ENCODE results near the gene FOXP4.

FOXP4 gene

DNA sequence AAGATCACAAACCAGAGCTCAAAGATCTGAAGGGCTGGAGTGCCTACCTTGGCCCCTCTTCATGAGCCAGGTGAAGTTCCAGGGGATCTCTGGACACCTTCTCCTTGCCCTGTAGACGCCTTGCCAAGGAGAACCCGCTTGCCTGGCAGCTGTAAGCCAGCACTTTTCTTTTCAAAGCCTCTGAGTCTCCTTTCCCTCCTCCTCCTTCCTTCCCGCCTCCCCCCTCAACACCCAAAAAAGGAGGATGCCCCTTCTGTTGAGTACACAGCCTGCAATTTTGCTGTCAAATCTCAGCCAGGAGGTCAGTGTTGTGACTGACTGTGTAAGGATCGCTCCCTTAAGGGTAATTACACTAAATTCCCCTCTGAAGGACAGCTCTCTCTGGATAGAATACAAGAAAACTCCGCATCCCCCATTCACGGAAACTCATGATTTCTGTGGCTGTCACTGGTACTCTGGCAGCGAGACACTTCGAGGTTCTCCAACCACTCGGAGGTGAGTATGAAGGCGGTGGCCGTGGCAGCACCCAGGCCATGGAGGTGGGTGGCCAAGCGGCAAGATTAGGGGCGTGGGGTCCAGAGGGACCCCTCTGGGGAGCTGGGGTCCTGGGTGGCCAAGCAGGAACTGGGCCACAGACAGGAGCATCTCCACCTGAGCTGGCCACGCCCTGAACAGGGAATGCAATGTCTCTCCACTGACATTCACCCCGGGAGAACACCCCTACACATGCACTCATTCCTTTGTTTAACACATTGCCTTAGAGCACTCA is 23.2 kb upstream of the FOXP4 start:
- DNase-seq (ENCODE audit: low read depth) = no peak

- no peak for DNase-seq (ENCODE audit: low read depth)
Measured at GRCh38 chr6:41523915-41524633, 22.1 kb upstream of the FOXP4 start.

- DNase-seq (ENCODE audit: low read depth) = no peak
Measured at GRCh38 chr6:41524634-41525011, 21.6 kb upstream of the FOXP4 start.

DNA sequence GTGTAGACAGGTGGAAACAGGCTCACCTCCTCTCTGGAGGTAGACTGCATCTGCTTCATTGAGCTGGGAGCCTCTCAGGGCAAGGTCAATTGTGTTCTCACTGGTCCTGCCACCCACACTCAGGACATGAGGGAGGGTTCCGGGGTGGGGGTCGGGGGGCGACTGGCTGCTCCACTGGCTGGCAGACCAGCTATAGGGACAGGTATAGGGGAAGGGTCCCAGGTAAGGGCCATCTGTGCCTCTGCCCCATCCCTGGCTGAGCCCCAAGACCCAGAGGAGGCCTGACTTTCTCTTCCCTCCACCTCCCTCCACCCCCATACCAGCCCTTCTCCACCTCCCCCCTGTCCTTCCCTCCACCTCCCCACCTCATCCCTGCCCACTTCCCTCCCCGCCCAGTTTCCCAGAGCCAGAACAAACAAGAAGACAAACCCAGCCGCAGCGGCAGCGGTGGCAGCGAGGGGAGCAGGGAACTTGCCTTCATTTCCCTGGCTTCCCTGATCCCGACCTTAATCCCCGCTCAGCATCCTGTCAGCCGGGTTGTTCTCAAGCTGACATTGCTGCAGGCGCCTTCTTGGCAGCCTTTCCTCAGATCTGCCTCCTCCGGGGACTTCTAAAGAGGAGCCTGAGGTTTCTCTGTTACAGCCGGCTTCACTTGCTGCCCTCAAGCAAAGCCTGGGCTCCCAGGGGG is 18.3 kb upstream of the FOXP4 start:
- no peak for DNase-seq (ENCODE audit: low read depth)

DNA sequence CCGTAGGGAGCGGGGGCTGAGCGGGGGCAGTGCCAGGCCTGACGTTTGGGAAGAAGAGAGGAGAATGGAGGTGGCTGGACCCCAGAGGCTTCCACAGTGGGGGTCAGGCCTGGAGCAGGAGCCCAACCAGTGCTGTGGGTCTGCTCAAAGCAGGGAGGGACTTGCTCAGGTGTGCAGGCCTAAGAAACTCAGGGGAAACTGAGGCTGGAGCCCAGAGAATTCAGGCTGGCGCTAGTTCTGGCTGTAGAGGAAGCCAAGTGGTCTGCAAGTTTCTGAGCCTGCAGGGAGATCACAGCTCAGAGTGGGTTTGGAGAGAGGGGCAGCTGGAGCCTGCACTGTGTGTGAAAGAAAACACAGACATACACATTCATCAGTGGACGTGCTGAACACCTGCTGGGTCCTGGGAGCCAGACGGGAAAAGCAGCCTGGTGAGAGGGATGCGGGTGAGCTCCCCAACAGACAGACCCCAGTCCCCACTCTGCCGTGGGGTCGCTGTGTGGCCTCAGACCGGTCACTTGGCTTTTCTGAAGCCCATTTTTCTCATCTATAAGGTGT is 17.7 kb upstream of the FOXP4 start:
- DNase-seq (ENCODE audit: low read depth) = no peak

GRCh38 chr6:41529049-41529448 is 17.1 kb upstream of the FOXP4 start:
- no peak for DNase-seq (ENCODE audit: low read depth)

GRCh38 chr6:41529970-41530369 is 16.2 kb upstream of the FOXP4 start:
- DNase-seq (ENCODE audit: low read depth) = no peak

GRCh38 chr6:41530476-41530875 is 15.7 kb upstream of the FOXP4 start:
- DNase-seq (ENCODE audit: low read depth) = no peak

GRCh38 chr6:41531016-41531415 is 15.2 kb upstream of the FOXP4 start:
- DNase-seq (ENCODE audit: low read depth) = no peak

DNA sequence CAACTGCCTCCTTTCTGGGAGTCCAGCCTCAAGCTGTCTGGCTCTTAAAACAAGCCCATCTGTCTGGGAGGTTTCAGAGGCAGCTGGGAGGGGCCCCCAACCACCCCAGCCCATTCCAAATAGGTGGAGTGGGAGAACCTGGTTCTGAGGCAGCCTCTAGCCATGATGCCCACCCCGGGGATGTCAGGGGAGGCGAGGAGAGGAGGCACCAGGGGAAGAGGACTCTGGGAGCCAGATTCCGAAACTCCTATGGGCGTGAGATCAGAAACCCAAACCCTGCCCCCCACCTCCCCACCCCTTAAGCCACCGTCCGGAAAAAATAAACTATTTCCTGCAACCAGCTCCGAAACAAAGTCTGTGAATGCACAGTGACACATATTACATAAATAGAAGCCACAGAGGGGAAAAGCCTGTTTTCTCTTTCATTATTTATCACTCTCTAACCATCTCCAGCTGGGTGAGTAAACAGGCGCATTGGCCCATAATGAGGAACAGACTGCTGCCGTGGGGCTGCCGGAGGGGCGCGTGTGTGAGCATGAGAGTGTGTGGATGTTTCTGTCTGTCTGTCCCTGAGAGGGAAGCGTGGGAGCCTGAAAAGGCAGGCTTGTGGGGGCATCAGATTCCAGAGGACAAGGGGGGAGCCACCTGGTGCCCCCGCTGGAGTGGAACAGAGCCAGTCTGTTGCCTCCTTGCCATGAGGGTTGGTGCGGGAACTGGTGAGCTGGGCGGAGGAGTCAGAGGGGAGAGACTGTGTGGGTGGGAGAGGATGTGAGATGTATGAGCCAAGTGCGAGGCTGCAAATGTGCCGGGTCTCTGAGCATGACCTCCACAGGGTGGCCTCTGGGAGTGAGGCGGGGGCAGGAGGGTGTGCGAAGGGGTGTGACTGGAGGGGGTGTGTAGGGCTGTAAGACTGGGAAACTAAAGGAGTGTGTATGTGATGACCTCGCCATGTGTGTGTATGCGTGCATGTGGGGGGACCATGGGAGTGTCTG is 14.3 kb upstream of the FOXP4 start:
- DNase-seq (ENCODE audit: low read depth) = peak; percentile 27

- no peak for DNase-seq (ENCODE audit: low read depth)
Measured at GRCh38 chr6:41535766-41536165, 10.4 kb upstream of the FOXP4 start.

GRCh38 chr6:41536795-41537758 is 9.1 kb upstream of the FOXP4 start:
- DNase-seq (ENCODE audit: low read depth) = no peak

DNA sequence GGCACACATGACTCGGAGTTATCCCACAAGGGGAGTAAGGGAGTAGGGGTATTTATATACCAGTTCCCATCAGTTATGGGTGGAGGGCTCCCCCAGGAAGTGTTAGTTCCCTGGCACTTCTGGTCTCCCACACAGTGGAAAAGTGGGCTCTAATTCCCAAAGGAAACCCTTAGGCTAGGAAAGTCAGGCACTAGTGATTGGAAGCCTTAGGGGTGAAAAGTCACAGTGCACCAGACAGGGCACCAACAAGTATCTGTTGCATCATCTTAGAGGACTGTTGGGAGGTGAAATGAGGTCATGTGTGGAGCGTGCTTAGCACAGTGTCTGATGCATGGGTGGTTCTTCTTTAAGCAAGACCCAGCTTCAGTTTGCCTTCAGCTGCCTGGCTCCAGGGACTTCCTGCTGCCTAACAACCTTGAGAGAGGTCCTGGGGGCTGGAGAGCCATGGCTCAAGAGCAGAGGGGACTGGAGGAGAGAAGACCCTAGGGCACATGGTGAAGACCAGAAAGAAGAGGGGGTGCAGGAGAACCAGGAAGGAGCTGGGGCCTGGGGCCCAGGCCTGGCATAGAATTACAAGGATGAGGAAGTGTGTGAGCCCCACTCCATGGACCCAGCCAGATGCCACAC is 7.5 kb upstream of the FOXP4 start:
- DNase-seq (ENCODE audit: low read depth) = no peak

- no peak for DNase-seq (ENCODE audit: low read depth)
Measured at GRCh38 chr6:41539204-41539603, 7.0 kb upstream of the FOXP4 start.

DNA sequence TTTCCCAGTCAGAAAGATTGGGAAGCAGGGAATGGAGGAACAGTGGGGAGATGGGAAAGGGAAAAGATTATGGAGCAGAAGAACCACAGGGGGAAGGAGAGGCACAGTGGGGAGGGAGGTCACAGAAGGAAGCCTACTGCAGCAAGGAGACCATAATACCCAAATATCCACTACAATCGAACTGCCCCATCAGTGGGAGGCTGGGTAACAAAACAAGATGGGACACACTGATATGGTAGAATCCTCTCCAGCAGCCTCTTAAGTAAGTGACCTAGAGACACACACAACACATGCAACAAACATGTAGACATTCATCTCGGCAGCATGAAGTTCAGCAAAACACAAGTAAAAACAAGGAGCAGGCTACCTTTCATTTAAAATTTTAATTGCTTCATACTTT is 4.8 kb upstream of the FOXP4 start:
- no peak for DNase-seq (ENCODE audit: low read depth)

GRCh38 chr6:41543087-41543486 is 3.1 kb upstream of the FOXP4 start:
- DNase-seq (ENCODE audit: low read depth) = no peak

DNA sequence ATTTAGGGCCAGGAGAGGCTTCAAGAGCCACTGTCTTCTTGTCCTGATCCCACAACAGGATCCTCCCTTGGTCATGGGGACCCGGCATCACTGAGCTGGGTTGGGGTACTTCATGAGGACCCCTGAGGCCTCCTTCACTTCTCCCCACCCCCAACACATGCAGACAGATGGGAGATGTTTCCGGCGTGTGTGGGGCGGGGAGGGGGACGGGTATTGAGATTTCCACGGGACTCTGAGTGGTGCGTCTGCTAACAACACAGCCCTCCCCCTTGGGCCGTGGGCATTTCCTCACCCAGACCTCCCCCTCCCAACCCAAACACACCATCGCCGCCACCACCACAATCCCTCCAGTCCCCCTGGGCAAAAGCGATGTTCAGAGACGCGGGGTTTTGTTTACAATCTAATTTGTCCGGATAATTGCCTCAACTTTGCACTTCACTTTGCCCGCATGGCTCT is 906 bp upstream of the FOXP4 start:
- DNase-seq (ENCODE audit: low read depth) = no peak

- DNase-seq (ENCODE audit: low read depth) = no peak
Measured at GRCh38 chr6:41546475-41546865, 289 bp downstream of the FOXP4 start.

- no peak for DNase-seq (ENCODE audit: low read depth)
Measured at GRCh38 chr6:41546866-41547798, 951 bp downstream of the FOXP4 start.
